ENCODE results near the gene ATG10.

- TF ChIP-seq CTCF (IDR thresholded peaks at IDR 0.05) (no peak), POLR2A (IDR thresholded peaks at IDR 0.05) (no peak)
Observed at GRCh38 chr5:82031220-82032119, 59.6 kb downstream of the ATG10 start.

Data from heart left ventricle (tissue), 13 donors.